Left kidney (tissue), 2 donors: ENCODE data around the gene SCD5. TPM values are rescaled to one million over a fixed set of nuclear protein-coding genes. Genes with fewer than 3 reads are reported as not detected.
A peak's percentile ranks its signal among the peaks of the same experiment; 100 is the strongest.

Experiments
- DNase-seq: peaks from one replicate; pipeline ENCODE4 v3.0.0-alpha.2; 2013
- polyA plus RNA-seq: library from polyadenylated mRNA; unstranded; fragments of 120-200 nt; gene quantifications from one replicate; pipeline ENCODE4 v1.2.1, GENCODE V29; 2013; ENCODE audit not compliant: insufficient read length

SCD5 gene
- polyA plus RNA-seq, 1 donor: 42.0 TPM

- no peak for DNase-seq
Observed at GRCh38 chr4:82643994-82644733, 154.4 kb downstream of the SCD5 start.

GRCh38 chr4:82642331-82642730, 156.3 kb downstream of the SCD5 start:
- DNase-seq: no peak

- no peak for DNase-seq
Observed at GRCh38 chr4:82640540-82640939, 158.1 kb downstream of the SCD5 start.

GRCh38 chr4:82639971-82640370, 158.6 kb downstream of the SCD5 start:
- no peak for DNase-seq

- no peak for DNase-seq
Observed at GRCh38 chr4:82638479-82638878, 160.1 kb downstream of the SCD5 start.

- no peak for DNase-seq
Observed at GRCh38 chr4:82630079-82630478, 168.5 kb downstream of the SCD5 start.

GRCh38 chr4:82629238-82630000, 169.2 kb downstream of the SCD5 start:
- no peak for DNase-seq

- no peak for DNase-seq
Observed at GRCh38 chr4:82626251-82626868, 172.2 kb downstream of the SCD5 start.

GRCh38 chr4:82624819-82625218, 173.8 kb downstream of the SCD5 start:
- no peak for DNase-seq

GRCh38 chr4:82623121-82623683, 175.4 kb downstream of the SCD5 start:
- no peak for DNase-seq

GRCh38 chr4:82621251-82621650, 177.3 kb downstream of the SCD5 start:
- no peak for DNase-seq

GRCh38 chr4:82620126-82620735, 178.4 kb downstream of the SCD5 start:
- DNase-seq: no peak

- peak; percentile 35 for DNase-seq
Observed at GRCh38 chr4:82618103-82618720, 180.4 kb downstream of the SCD5 start.

GRCh38 chr4:82614838-82615449, 183.7 kb downstream of the SCD5 start:
- no peak for DNase-seq

GRCh38 chr4:82613121-82613520, 185.5 kb downstream of the SCD5 start:
- no peak for DNase-seq

- DNase-seq: no peak
Observed at GRCh38 chr4:82611982-82612381, 186.6 kb downstream of the SCD5 start.

- DNase-seq: no peak
Observed at GRCh38 chr4:82611527-82611926, 187.1 kb downstream of the SCD5 start.

- DNase-seq: no peak
Observed at GRCh38 chr4:82610041-82610440, 188.6 kb downstream of the SCD5 start.

GRCh38 chr4:82606622-82607021, 192.0 kb downstream of the SCD5 start:
- no peak for DNase-seq

GRCh38 chr4:82604522-82604921, 194.1 kb downstream of the SCD5 start:
- no peak for DNase-seq

- DNase-seq: no peak
Observed at GRCh38 chr4:82601242-82602015, 197.2 kb downstream of the SCD5 start.
